K562 (cell line): Measurements from ENCODE around the gene TXLNA. TPM values are rescaled to one million over a fixed set of nuclear protein-coding genes. Genes with fewer than 3 reads are reported as not detected.
A peak's percentile ranks its signal among the peaks of the same experiment; 100 is the strongest.

Experiments used
- BCOR ChIP-seq: fragments of 450-650 bp; IDR thresholded peaks from 2 replicates; pipeline ENCODE4 v1.6.1; 2016
- DACH1 ChIP-seq: fragments of 450-650 bp; IDR thresholded peaks from 2 replicates; pipeline ENCODE4 v1.6.1; 2018; ENCODE audit not compliant: partially characterized antibody
- E2F4 ChIP-seq: sonication (generic); formaldehyde crosslinking; IDR thresholded peaks from 2 replicates; pipeline ENCODE4 v1.8.0; 2022; ENCODE audit warnings: mild to moderate bottlenecking, low read depth, missing genetic modification reagents
- FOSL1 ChIP-seq: fragments of 200-800 bp; sonication (Bioruptor generic); conservative IDR thresholded peaks from 2 replicates; pipeline ENCODE4 v1.6.1; 2016; ENCODE audit warnings: missing genetic modification characterization, missing compliant biosample characterization
- HES1 ChIP-seq: fragments of 450-650 bp; IDR thresholded peaks from 2 replicates; pipeline ENCODE4 v1.6.1; 2016; ENCODE audit warnings: low read depth, mild to moderate bottlenecking, moderate library complexity
- NR3C1 ChIP-seq: sonication (generic); formaldehyde crosslinking; IDR thresholded peaks from 2 replicates; pipeline ENCODE4 v1.8.1; 2022; ENCODE audit warnings: missing genetic modification reagents
- SMAD2 ChIP-seq: fragments of 150-350 bp; IDR thresholded peaks from 2 replicates; pipeline ENCODE4 v1.6.1; 2014; ENCODE audit warnings: low read depth, mild to moderate bottlenecking, low read length
- SOX6 ChIP-seq: fragments of 450-650 bp; IDR thresholded peaks from 2 replicates; pipeline ENCODE4 v1.6.1; 2014; ENCODE audit warnings: mild to moderate bottlenecking
- ZFX ChIP-seq: sonication (generic); formaldehyde crosslinking; IDR thresholded peaks from 2 replicates; pipeline ENCODE4 v1.8.0; 2022; ENCODE audit warnings: mild to moderate bottlenecking, missing genetic modification reagents, moderate library complexity
- ZHX1 ChIP-seq: fragments of 150-350 bp; conservative IDR thresholded peaks from 2 replicates; pipeline ENCODE4 v1.6.1; 2014; ENCODE audit warnings: low read length
- ZNF217 ChIP-seq: sonication (generic); formaldehyde crosslinking; IDR thresholded peaks from 2 replicates; pipeline ENCODE4 v1.8.0; 2022; ENCODE audit warnings: mild to moderate bottlenecking, missing genetic modification reagents
- polyA plus RNA-seq, 8 experiments: library from polyadenylated mRNA; depleted of rRNA in 4 of 8; stranded (reverse) in 5 of 8; unstranded in 3 of 8; fragments of >200 nt; fragmentation: Nextera tagmentation in 2 of 8; fragmentation: Illumina TruSeq in 1 of 8; extraction: Ambion mirVana in 2 of 8; extraction: Trizol in 1 of 8; gene quantifications; 2 replicates each; pipeline versions ENCODE4 v1.2.1 to v1.2.3, GENCODE V29; 2011 to 2014; ENCODE audit warnings: inconsistent platforms in 1 of 8, missing spikeins in 1 of 8
- total RNA-seq, 7 experiments: library from RNA; depleted of rRNA in 6 of 7; stranded (reverse); fragments of >200 nt in 6 of 7; fragmentation: Illumina TruSeq in 2 of 7; extraction: Trizol in 2 of 7; gene quantifications; 2 replicates each; pipeline versions ENCODE4 v1.2.1 to v1.2.3, GENCODE V29; 2011 to 2021; ENCODE audit warnings: low replicate concordance in 1 of 7
- TF ChIP-seq, protein P1 (sequence below): sonication (generic); formaldehyde crosslinking; IDR thresholded peaks from 2 replicates; pipeline ENCODE4 v1.8.1; 2023; ENCODE audit warnings: mild to moderate bottlenecking, missing genetic modification reagents
- TF ChIP-seq, protein P2 (sequence below), 3 experiments: IDR thresholded peaks in 2 of 3; conservative IDR thresholded peaks in 1 of 3; 2 replicates each; pipeline ENCODE4 v1.5.1; 2011 to 2012; ENCODE audit warnings: low read length in 3 of 3, mild to moderate bottlenecking in 3 of 3, control low read depth in 2 of 3, improper control_type of control experiment in 1 of 3, inconsistent platforms in 1 of 3, low read depth in 1 of 3, mixed read lengths in 1 of 3, moderate library complexity in 1 of 3; ENCODE audit not compliant: insufficient read depth in 2 of 3
- TF ChIP-seq, protein P3 (sequence below), 2 experiments: fragments of 450-650 bp; IDR thresholded peaks; 2 replicates each; pipeline ENCODE4 v1.6.1; 2016

The TXLNA gene
- total and polyA plus RNA-seq, 9 of the 15 experiments (the other 6 are each of a cell fraction or from before 2014, with no cell fraction given): 9.2 to 54.5 (median 39.3) TPM

- TF ChIP-seq, protein P1, sequence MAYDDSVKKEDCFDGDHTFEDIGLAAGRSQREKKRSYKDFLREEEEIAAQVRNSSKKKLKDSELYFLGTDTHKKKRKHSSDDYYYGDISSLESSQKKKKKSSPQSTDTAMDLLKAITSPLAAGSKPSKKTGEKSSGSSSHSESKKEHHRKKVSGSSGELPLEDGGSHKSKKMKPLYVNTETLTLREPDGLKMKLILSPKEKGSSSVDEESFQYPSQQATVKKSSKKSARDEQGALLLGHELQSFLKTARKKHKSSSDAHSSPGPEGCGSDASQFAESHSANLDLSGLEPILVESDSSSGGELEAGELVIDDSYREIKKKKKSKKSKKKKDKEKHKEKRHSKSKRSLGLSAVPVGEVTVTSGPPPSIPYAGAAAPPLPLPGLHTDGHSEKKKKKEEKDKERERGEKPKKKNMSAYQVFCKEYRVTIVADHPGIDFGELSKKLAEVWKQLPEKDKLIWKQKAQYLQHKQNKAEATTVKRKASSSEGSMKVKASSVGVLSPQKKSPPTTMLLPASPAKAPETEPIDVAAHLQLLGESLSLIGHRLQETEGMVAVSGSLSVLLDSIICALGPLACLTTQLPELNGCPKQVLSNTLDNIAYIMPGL (CRISPR knock-in tag): peak; percentile 60; the same call in 1 of the 2 replicates
- TF ChIP-seq NR3C1 (CRISPR knock-in tag): no peak; the same call in 1 of the 2 replicates
- TF ChIP-seq, protein P2, sequence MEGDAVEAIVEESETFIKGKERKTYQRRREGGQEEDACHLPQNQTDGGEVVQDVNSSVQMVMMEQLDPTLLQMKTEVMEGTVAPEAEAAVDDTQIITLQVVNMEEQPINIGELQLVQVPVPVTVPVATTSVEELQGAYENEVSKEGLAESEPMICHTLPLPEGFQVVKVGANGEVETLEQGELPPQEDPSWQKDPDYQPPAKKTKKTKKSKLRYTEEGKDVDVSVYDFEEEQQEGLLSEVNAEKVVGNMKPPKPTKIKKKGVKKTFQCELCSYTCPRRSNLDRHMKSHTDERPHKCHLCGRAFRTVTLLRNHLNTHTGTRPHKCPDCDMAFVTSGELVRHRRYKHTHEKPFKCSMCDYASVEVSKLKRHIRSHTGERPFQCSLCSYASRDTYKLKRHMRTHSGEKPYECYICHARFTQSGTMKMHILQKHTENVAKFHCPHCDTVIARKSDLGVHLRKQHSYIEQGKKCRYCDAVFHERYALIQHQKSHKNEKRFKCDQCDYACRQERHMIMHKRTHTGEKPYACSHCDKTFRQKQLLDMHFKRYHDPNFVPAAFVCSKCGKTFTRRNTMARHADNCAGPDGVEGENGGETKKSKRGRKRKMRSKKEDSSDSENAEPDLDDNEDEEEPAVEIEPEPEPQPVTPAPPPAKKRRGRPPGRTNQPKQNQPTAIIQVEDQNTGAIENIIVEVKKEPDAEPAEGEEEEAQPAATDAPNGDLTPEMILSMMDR (IDR thresholded peaks at IDR 0.05 in 2 of 3, conservative IDR thresholded peaks at IDR 0.05 in 1 of 3; ENCODE audit: insufficient read depth in 2 of 3, low read depth in 1 of 3, low read length in 3 of 3): peak in 2 of 3 experiments; percentile 23 to 30; a peak in 2 of 6 replicates
- TF ChIP-seq DACH1: no peak
- TF ChIP-seq SMAD2: no peak
- TF ChIP-seq, protein P3, sequence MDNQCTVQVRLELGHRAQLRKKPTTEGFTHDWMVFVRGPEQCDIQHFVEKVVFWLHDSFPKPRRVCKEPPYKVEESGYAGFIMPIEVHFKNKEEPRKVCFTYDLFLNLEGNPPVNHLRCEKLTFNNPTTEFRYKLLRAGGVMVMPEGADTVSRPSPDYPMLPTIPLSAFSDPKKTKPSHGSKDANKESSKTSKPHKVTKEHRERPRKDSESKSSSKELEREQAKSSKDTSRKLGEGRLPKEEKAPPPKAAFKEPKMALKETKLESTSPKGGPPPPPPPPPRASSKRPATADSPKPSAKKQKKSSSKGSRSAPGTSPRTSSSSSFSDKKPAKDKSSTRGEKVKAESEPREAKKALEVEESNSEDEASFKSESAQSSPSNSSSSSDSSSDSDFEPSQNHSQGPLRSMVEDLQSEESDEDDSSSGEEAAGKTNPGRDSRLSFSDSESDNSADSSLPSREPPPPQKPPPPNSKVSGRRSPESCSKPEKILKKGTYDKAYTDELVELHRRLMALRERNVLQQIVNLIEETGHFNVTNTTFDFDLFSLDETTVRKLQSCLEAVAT (IDR thresholded peaks at IDR 0.05): peak in 1 of 2 experiments; percentile 51; a peak in 2 of 4 replicates
- TF ChIP-seq ZHX1: 0 out of 2 replicates have a peak, but pooled peaks have one; percentile 76
- TF ChIP-seq FOSL1: no peak
- peak; percentile 75; the same call in 1 of the 2 replicates for TF ChIP-seq E2F4 (CRISPR knock-in tag)
- TF ChIP-seq BCOR: no peak
- no peak for TF ChIP-seq HES1
- TF ChIP-seq ZNF217 (CRISPR knock-in tag): 0 out of 2 replicates have a peak, but pooled peaks have one; percentile 67
- peak; percentile 96 for TF ChIP-seq ZFX (CRISPR knock-in tag)
- no peak for TF ChIP-seq SOX6
These were observed 26.2 kb downstream of the TXLNA start, which contains the start of gene IQCC (continued) for GRCh38 chr1:32205401-32206370.
